SIG-M5 (cell line): Measurements from ENCODE around the gene MTHFSD.

ENCODE experiments used
- DNase-seq: peaks from one replicate; lab custom pipeline; 2025; lab: John Stamatoyannopoulos, UW

Gene MTHFSD

DNA sequence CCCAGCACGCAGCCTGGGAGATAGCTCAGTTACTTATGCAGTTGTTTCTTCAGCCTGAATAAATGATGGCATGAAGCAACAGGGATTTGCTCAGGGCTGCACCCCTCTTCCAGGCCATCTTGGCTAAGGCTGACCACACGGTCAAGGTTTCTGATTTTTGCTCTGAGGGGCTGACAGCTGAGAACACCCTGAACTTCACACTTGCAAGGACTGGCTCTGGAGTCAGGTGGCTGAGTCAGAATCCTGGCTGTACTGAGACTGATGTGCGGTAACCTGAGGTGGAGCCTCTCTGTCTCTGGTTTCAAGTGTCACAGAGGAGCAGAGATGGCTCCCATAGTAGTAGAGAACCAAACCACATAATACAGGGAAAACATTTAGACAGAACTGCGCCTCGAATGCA, 4.8 kb downstream of the MTHFSD start:
- no peak for DNase-seq

DNA sequence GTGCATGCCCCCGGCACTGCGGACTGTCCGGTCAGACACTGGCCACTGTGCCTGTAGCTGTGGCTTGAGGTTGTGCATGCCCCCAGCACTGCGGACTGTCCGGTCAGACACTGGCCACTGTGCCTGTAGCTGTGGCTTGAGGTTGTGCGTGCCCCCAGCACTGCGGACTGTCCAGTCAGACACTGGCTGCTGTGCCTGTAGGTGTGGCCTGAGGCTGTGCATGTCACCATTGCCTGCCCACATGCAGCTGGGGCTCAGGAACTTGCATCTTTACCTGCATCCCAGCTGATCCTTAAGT, 5.2 kb downstream of the MTHFSD start:
- no peak for DNase-seq

DNA sequence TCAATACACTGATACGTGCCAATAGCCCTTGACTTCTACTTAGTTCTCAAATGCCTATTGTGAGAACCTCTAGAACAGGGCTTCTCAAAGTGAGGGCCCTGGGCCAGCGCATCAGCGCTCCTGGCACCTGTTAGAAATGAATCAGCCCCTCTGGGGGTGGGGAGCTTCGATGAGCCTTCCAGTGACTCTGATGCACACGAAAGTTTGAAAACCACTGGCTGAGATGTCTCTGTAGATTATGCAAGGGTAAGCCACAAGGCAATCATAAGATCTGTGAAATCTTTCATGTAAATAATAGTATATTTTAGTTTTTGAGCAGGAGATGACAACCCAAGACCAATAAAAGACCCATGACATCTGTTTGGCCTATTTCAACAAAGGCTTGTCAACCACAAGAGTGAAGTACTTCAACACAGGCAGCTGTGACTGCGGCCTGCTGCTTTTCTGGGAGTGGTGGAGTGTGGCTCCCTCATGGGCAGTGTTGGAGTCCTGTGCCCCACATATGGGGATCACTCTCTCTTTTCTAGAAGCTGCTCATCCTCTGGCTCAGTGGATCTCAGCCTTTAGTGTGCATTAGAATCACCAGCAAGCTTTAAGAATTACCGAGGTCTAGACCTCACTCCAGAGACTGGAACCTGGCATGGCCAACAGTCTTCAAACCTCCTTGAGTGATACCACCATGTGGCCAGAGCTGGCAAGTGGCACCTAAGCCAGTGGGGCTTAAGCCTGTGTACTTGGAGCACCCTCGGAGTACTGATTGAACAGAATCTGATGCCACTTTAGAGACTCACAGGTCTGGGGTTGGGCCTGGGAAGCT, 5.8 kb downstream of the MTHFSD start:
- DNase-seq: no peak

DNA sequence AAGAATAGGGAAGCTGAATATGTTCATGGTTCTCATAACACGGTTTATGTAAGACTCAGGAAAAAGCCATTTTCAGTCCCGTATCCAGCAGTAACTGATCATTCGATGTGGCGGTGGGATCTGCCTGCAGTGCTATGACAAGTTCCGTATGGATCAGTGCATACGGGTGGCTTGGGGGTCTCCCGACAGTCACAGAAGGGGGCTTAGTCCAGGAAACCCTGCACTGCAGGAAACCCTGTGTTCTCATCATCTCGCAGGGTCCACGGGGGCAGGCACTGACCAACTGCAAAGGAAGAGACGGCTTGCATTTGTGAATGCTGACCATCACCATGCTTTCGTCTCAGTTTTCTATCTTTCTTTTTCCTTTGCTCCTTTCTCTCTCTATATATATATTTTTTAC, 7.7 kb downstream of the MTHFSD start:
- DNase-seq: no peak

DNA sequence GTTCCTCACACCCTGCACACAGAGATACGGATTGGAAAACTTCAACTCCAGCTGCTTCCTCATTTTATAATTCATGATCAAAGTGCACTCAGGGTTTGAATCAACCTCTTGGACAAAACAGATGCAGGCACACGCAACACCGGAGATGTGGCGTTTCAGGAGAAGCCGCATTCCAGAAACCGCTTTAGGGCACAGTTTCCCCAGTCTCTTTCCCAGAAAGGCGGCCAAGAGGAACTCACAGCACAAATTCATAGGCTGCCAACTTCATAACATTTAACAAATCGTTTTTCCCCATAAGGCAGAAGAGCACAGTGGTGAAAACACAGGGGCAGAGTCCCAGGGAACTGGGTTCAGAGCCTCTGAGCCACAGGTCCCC, 8.4 kb downstream of the MTHFSD start:
- no peak for DNase-seq

DNA sequence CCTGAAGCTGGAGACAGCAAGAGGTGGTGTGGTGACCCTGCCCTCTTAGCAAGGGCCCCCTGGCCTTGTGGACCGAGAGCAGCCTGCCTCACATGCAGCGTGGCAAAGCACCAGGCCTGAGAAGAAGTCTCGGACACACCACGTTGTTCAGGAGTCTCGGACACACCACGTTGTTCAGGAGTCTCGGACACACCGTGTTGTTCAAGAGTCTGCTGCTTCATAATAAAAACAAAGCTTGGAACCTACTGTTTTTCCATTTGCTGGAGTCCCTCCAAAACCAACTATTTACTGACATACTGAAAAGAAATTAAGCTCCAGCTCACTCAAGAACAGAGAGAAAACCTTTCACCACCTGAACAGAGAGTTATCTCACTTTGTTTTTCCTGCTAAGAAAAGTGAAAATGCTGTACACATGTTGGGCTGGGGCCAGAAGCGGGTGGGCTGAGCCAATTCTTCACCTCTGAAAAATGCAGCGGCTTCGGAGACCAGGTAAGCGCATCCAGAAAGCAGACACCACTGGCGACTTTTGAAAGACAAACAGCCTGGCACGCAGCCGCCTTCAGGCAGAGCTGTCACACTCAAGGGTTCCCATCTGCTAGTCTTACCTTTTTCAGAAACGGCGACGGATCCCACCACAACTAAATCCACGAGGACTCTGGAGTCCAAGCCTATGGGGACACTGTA, 8.9 kb downstream of the MTHFSD start:
- DNase-seq: no peak

DNA sequence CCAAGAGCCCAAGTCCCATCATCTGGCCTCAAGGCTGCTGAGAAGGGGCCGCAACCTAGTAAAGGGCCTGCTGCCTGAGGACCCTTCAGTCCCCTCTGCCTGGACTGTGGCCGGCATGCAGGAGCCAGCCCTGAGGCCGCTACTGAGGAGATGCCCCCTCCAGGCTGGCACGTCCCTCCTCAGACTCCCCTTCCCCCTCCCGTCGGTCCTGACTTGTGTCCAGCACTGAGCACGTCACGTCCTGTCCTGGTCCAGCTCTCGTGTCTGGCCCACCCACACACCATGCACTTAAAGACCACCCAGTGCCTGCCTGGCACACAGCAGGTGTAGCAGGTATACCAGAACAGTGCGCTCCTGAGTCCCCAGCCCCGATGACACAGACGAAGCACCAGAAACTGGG, 9.6 kb downstream of the MTHFSD start:
- no peak for DNase-seq

DNA sequence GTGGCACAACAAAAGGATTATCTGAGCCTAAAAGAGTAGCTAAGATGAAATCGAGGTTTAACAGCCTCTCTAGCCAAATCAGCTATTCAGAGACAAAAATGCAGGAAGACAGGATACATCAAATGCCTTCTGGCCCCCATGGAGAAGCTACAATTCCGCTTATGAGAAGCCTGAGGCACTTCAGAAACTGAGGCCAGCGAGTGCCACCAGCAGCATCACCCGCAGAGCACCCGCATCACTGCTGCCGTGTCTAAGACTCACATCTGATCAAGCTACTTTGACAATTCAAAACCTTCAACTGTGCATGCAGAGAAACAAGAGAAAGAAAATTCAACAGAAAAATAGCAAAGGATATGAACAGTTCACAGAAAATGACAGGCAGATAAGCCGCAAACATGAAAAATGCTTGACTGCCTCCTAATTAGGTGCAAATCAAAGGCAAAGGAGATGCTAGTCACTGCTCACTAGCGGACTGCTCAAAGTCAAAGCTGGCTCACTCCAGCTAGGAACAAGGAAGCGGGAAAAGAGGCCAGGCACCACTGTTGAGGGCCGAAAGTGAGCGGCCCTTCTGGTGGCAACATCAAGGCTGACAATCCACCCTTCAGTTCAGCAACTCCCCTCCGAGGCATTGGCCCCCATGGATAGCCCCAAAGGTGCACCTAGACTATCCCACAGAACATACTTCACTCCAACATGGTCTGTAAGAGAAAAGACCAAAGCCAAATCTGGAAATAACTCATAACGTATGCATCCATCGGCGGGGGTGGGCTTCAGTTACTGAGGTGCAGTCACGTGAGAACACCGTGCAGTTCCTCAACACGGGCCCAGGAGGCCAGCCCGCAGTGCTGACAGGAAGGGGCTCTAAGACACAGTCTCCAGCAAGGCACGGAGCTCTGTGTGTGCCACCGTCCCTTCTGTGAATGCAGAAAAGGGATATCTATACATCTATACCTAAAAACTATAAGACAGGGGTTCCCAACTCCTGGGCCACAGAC, 12.0 kb downstream of the MTHFSD start:
- no peak for DNase-seq

DNA sequence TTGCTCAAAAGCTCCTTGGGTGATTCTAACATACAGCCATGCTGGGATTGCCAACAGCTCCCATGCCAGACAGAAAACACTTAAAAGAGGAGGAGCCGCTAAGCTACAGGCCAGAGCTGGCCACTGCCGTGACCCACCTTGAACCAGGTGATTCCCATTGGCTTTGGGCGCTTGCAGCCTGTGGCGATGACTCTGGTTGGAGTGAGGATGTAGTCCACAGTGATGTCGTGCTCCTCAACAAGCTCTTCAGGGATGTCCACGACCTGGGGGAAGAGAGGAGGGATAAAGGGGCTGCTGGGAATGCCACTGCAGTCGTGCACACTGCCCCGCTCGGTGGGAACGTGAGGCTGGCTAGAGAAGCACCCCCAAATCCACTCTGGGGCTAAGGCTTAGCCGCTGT, 13.5 kb downstream of the MTHFSD start:
- DNase-seq: no peak

DNA sequence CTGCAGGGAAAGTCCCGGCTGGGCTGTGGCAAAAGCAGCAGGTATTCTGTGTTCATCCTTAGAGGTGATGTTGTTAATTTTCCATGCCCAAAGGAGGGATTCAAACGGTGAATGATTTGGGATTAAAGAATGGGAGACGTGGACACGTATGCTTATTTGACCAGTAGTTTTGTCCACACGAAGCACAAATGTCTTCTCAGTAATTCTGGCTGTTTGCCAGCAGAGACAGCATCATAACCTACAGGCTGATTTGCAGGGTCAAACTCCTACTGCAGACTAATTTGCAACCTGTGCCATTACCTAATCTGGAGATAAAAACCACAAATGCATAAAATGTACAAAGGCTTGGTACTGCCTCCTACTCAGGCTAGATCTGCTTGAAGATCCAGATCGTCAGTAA, 14.1 kb downstream of the MTHFSD start:
- no peak for DNase-seq

DNA sequence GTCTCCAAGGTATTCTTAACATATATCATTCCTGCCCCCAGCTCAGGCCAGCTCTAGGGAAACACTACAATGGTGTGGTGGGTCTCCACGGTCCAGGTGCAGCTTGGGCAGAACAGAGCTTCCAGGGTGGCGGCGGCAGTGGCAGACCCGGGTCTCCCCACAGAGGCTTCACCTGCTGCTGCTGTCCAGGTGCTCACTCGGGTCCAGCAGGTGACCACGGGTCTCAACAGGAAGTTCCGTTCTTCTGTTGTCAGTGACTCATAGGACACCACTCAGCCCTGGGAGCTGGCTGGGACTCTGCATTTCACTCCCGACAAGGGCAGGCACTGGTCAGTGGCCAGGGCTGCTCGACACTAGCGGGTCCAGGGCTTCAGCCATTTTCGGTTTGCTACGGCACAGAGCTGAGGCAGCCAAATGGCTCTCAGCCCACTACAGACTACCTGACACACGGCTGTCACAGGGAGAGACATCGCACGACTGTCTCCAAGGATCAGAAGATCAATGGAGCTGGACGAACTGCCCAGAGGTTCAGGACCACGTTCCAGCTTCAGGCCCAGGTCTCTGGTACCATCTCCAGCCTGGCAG, 16.7 kb downstream of the MTHFSD start:
- DNase-seq: no peak

DNA sequence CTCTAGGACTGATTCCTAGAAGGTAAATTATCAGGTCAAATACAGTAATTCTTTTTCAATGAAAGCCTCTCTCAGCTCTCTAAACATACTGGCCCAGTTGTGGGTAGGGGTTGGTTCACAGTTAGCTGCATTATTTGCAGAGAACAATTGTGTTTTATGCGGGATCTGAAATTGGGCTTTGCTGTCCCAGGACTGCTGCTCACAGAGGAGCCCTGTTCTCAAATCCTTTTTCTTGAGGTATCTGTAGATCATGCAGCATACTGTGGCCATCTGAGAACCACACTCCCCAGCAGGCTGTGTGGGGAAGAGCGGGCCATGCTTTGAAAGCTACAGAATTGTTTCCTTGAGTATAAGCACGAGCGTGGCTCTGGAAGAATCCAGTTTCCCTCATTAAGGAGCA, 17.5 kb downstream of the MTHFSD start:
- no peak for DNase-seq

DNA sequence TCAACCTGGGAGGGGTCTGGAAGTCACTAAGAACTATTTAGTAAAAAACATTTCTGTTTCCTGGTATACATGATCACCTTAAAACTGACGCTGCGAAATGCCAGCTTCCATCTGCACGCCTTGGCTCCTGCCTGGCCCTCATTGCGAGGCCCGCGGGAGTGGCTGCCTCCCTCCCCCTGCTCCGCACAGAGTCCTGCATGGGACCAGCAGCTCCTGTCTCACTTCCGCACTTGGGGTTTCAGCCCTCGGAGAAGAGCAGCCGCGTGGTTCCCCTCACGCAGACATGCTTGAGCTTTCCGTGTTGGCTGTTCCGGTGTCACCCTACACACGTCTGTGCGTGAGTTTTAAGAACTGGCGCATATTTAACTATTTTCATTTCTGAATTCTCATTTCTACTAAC, 18.4 kb downstream of the MTHFSD start:
- no peak for DNase-seq

DNA sequence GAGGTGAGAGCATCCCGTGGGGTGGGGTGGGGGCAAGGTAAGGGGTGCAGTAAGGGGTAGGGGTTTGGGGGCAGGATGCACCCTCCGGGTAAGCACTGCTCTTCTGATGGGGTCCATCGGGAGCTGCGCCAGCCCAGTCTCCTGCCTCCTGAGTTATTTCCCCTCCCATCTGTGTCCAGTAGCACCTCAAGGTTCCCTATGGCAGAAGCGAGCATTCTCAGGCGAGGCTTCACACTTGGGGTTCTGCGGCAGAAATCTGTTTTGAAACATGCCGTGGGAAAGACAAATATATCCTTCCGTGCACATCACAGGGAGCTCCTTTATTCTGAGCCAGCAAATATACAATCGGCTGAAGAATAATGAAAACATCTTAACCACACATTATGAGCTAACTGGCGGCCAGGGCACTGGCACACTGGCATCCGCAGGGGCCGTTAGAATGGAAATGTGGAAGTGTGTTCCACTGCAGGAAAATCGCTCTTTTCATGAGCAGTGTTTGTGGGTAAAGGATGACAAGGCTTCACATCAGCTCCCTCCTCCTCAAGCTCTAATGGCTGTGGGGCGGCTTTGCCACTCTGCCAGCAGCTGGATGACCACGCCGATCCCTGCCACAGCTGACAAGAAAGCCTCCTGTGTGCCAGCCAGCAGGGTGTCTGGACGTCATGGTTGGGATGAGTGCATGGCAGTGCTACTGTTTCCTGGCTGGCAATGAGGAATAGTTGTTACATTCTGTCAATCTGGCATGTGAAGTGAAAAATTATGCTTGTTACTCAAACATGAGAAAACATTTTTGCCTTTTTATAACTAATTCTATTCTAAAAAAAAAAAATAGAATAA, 20.0 kb downstream of the MTHFSD start:
- DNase-seq: no peak

DNA sequence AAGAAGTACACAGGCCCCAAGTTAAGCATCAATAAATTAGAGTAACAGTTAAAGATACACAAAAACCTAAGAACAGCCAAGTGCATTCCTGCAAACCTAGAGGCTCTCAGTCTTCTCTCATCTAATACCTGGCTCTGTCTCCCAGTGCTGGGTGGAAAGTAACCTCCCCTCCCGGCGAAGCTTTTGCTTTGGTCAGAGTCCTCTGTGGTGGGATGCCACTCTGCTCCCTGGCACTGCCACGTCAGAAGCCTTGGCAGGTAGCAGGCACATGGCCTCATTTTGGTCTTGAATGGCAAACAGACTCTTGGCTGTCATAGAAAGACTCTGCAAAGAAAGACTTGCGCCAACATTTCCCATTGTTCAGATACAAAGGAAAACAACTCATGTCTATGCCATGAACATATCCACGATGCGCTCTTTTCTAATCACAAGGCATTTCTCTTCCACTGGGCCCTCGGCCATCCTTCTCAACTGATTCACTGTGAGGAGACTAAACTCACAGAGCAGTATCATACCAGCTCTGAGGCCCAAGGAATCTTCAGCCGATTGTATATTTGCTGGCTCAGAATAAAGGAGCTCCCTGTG, 21.2 kb downstream of the MTHFSD start:
- no peak for DNase-seq

DNA sequence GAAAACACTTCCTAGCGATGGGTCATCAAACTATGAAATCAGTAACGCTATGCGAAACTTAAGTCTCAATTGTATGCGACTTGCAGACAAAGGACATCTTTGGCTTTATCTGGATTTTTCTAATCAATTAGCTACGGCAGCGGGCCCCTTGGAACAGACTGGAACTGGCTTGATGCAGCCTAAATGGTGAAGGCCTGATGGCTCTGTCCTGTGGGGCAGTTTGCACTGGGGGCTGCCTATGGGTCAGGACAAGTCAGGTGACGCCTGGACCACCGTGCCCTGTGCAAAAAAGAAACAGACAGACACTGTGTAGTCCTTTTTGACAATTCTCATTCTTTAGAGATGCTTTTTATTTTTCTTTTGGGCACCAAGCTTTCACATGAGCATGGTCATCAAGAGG, 22.0 kb downstream of the MTHFSD start:
- no peak for DNase-seq

DNA sequence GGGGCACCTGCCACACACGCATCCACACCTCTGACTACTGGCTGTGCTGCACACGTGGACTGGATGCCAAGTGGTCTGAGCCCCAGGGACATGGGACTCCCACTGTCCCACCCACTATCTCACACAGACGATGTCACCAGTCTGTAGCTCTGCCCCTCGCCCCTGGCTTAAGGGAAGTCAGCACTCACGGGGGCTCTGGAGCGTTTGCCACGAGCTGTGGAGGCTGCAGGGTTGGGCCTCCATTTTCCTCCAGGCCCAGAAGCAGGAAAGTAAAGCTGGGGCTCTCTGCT, 22.6 kb downstream of the MTHFSD start:
- no peak for DNase-seq

DNA sequence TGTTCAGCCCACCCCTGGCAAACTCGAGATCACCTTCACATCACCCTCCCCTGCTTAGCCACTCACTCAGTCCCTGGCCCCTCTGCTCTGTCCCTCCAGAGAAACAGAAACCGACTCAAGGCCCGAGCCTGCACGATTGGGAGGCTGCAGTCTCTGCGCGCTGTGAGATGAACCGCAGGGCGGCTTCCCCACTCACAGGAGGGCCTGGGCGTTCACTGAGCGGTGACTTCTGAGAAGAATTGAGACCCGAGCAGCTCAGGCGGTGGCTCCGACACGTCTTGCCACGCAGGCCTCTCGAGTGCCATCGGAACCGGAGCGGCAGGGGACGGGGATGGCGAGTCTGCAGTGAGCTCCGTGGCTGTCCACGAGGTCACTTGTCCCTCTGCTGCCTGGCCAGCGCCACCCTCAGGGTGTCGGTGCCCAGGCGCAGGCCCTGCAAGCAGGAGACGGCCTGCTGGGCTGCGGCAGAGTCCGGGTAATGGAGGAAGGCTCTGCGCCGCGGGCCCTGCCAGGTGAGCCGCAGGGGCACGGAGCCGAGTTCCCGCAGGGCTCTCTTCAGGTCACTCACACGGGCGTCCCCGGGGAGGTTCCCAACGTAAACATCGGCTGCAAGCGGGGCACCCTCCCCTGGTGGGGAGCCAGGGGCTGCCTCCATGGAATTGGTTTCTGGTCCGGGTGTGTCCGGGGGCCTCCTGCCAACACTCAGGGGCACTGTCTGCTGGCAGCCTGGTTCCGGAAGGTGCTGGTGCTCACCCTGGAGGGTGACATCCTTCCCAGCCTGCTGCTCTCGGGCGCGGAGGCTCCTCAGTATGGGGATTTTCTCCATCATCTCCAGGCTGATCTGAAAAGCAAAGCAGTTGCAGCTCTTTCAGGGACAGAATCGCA, 23.2 kb downstream of the MTHFSD start:
- DNase-seq: no peak

DNA sequence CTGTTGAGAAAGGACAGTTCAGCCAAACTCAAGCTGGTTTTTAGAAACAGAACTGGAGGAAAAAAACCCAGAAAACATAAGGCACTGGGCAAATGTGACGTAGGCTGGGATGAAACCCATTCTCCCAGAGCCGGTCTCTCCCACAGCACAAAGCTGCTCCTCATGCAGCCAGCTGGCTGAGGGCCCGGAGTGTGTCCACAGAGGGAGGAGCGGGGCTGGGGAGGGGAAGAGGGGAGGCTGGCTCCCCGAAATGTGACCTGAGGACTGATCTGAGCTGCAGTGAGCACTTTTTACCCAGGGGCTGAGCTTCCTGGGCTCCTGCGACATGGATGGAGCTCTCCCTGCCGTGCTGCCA, 23.9 kb downstream of the MTHFSD start:
- no peak for DNase-seq
